B cell (primary cell): ENCODE measurements around the gene TBRG4.

Experiments
- EZH2 ChIP-seq: IDR thresholded peaks from 2 replicates; pipeline ENCODE4 v1.6.1; 2012; ENCODE audit warnings: borderline replicate concordance, low read depth, mild to moderate bottlenecking, moderate library complexity, low read length; ENCODE audit not compliant: insufficient read depth, poor library complexity, severe bottlenecking
- TF ChIP-seq, protein P1 (sequence below): fragments of 200-600 bp; IDR thresholded peaks from one replicate; pipeline ENCODE4 v1.8.0; 2022; ENCODE audit warnings: antibody characterized with exemption, mild to moderate bottlenecking

DNA sequence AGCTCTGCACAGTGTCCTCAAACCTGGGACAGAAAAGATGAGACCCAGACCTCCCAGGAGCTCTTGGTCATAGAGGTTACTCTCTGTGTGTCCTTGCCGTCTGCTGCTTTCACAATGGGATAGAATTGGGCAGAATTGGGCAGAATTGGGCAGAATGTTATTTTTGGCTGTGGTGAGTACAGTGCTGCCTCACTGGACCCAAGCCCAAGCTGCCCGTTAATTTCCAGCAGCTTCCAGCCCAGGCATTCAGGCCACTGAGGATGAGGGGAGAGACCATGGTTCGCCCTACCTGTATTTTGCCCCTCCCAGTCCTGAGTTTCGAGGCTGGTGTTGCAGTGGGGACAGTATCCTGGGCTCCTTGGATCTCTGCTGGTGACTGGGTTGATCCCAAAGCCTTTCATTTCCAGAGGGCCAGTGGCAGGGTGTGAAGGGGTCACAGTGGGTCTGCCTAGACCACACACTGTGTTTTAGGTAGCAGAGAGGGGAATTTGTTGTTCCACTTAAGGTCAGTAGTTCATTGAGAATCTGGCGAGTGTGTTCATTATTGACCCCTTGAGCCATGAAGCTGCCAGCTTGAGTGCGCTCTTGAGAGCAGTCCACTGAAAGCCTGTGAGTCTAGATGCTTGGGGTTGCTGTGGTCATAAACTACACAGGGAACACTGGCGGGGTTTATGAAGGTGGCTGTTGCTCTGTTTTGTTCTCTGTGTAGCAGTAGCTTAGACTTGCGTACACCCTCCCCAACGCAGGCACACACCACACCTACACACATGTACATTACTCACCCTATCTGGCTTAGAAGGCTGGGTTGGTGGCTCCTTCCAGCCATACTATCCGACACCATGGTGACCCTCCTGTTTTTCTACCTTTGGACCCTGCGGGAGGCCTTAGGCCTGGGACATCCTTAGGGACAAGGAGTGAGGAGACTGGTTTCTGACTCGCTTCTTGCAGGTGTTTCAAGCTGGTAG is 46.2 kb downstream of the TBRG4 start:
- TF ChIP-seq, protein P1, sequence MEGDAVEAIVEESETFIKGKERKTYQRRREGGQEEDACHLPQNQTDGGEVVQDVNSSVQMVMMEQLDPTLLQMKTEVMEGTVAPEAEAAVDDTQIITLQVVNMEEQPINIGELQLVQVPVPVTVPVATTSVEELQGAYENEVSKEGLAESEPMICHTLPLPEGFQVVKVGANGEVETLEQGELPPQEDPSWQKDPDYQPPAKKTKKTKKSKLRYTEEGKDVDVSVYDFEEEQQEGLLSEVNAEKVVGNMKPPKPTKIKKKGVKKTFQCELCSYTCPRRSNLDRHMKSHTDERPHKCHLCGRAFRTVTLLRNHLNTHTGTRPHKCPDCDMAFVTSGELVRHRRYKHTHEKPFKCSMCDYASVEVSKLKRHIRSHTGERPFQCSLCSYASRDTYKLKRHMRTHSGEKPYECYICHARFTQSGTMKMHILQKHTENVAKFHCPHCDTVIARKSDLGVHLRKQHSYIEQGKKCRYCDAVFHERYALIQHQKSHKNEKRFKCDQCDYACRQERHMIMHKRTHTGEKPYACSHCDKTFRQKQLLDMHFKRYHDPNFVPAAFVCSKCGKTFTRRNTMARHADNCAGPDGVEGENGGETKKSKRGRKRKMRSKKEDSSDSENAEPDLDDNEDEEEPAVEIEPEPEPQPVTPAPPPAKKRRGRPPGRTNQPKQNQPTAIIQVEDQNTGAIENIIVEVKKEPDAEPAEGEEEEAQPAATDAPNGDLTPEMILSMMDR = no peak
- TF ChIP-seq EZH2 = no peak
